HG03097 (cell line): ENCODE data around the gene CUL3.
"Not testable (repeated sequence)": the region's sequence is repeated elsewhere in the genome, so short reads cannot be mapped to it uniquely, and the experiment has no call there.

Experiments used
- ATAC-seq: cut with Tn5 transposase; IDR thresholded peaks from one replicate; pipeline ENCODE4 v1.9.1; 2021; ENCODE audit not compliant: unreplicated experiment, low FRiP score

Gene CUL3

GRCh38 chr2:224485081-224486014, 99.8 kb downstream of the CUL3 start:
- not testable (repeated sequence) for ATAC-seq

GRCh38 chr2:224479826-224480225, 105.3 kb downstream of the CUL3 start:
- no peak for ATAC-seq

GRCh38 chr2:224472827-224473226, 112.3 kb downstream of the CUL3 start:
- ATAC-seq, result no peak

- ATAC-seq, result no peak
Measured at GRCh38 chr2:224472137-224472536, 113.0 kb downstream of the CUL3 start.

- ATAC-seq, result no peak
Measured at GRCh38 chr2:224469374-224469964, 115.7 kb downstream of the CUL3 start.

- ATAC-seq, result no peak
Measured at GRCh38 chr2:224466304-224466895, 118.8 kb downstream of the CUL3 start.

GRCh38 chr2:224461391-224461790, 123.8 kb downstream of the CUL3 start:
- ATAC-seq, result no peak

GRCh38 chr2:224457408-224458096, 127.6 kb downstream of the CUL3 start:
- ATAC-seq, result no peak

GRCh38 chr2:224453892-224454291, 131.3 kb downstream of the CUL3 start:
- ATAC-seq, result no peak

- ATAC-seq, result no peak
Measured at GRCh38 chr2:224449212-224450147, 135.7 kb downstream of the CUL3 start.

GRCh38 chr2:224448236-224448635, 136.9 kb downstream of the CUL3 start:
- no peak for ATAC-seq

- ATAC-seq, result no peak
Measured at GRCh38 chr2:224444783-224445182, 140.4 kb downstream of the CUL3 start.

GRCh38 chr2:224444021-224444420, 141.1 kb downstream of the CUL3 start:
- no peak for ATAC-seq

GRCh38 chr2:224442071-224442967, 142.8 kb downstream of the CUL3 start:
- ATAC-seq, result no peak

- ATAC-seq, result no peak
Measured at GRCh38 chr2:224440988-224441387, 144.2 kb downstream of the CUL3 start.

GRCh38 chr2:224438726-224439125, 146.4 kb downstream of the CUL3 start:
- no peak for ATAC-seq

- no peak for ATAC-seq
Measured at GRCh38 chr2:224436634-224437033, 148.5 kb downstream of the CUL3 start.

- no peak for ATAC-seq
Measured at GRCh38 chr2:224434618-224435017, 150.5 kb downstream of the CUL3 start.

- no peak for ATAC-seq
Measured at GRCh38 chr2:224433442-224433841, 151.7 kb downstream of the CUL3 start.
